GM12878 (cell line): ENCODE results near the gene USH1G. TPM values are rescaled to one million over a fixed set of nuclear protein-coding genes. Genes with fewer than 3 reads are reported as not detected.

ENCODE experiments used
- DPF2 ChIP-seq: fragments of 450-650 bp; IDR thresholded peaks from 2 replicates; pipeline ENCODE4 v1.6.1; 2017; ENCODE audit warnings: mild to moderate bottlenecking
- E2F4 ChIP-seq: IDR thresholded peaks from 2 replicates; pipeline ENCODE4 v1.6.1; 2012; ENCODE audit warnings: low read depth, low read length, improper control_type of control experiment
- KDM1A ChIP-seq: fragments of 200-600 bp; sonication (generic); IDR thresholded peaks from 2 replicates; pipeline ENCODE4 v1.6.1; 2016; ENCODE audit warnings: borderline replicate concordance
- PBX3 ChIP-seq: IDR thresholded peaks from 2 replicates; pipeline ENCODE4 v1.6.1; 2011; ENCODE audit warnings: mild to moderate bottlenecking, low read depth, low read length, moderate library complexity; ENCODE audit not compliant: insufficient replicate concordance
- REST ChIP-seq: IDR thresholded peaks from 2 replicates; pipeline ENCODE4 v1.6.1; 2012; ENCODE audit warnings: mild to moderate bottlenecking, low read depth, low read length
- SKIL ChIP-seq: fragments of 450-650 bp; IDR thresholded peaks from 2 replicates; pipeline ENCODE4 v1.6.1; 2017; ENCODE audit warnings: mild to moderate bottlenecking, low read depth, inconsistent platforms; ENCODE audit not compliant: poor library complexity, severe bottlenecking
- SMC3 ChIP-seq: IDR thresholded peaks from 2 replicates; pipeline ENCODE4 v1.6.1; 2011; ENCODE audit warnings: low read length, improper control_type of control experiment, borderline replicate concordance
- ZBTB33 ChIP-seq: fragments of 450-650 bp; IDR thresholded peaks from 2 replicates; pipeline ENCODE4 v1.6.1; 2017; ENCODE audit warnings: mild to moderate bottlenecking
- polyA plus RNA-seq, 11 experiments: library from polyadenylated mRNA; depleted of rRNA in 4 of 11; unstranded in 6 of 11; stranded (reverse) in 5 of 11; fragments of >200 nt; fragmentation: Nextera tagmentation in 4 of 11; fragmentation: Illumina TruSeq in 1 of 11; extraction: Ambion mirVana in 4 of 11; extraction: Trizol in 1 of 11; gene quantifications; 1 replicate in 1 of 11; 2 replicates in 10 of 11; pipeline versions ENCODE4 v1.2.1 to v1.2.3, GENCODE V29; 2011 to 2016; ENCODE audit warnings: inconsistent platforms in 2 of 11, missing spikeins in 2 of 11, low read depth in 1 of 11
- total RNA-seq, 4 experiments: library from RNA; depleted of rRNA in 3 of 4; stranded (reverse); fragments of >200 nt in 3 of 4; fragmentation: Illumina TruSeq in 1 of 4; extraction: Trizol in 1 of 4; gene quantifications; 2 replicates each; pipeline versions ENCODE4 v1.2.1 to v1.2.3, GENCODE V29; 2013 to 2021

USH1G gene
- total and polyA plus RNA-seq, 10 of the 15 experiments (the other 5 are each of a cell fraction or from before 2014, with no cell fraction given) = 0.05 to 0.62 (median 0.09) TPM; not detected in 7

GRCh38 chr17:74920306-74920620, 2.8 kb downstream of the USH1G start (continued):
- TF ChIP-seq REST (no peak), ZBTB33 (no peak), SMC3 (no peak), PBX3 (no peak), E2F4 (no peak), DPF2 (no peak), SKIL (no peak), KDM1A (no peak)
